Right atrium auricular region (tissue), 2 donors: Measurements from ENCODE around the gene LAMB4. TPM values are rescaled to one million over a fixed set of nuclear protein-coding genes. Genes with fewer than 3 reads are reported as not detected.

ENCODE experiments used
- DNase-seq: peaks from one replicate; pipeline ENCODE4 v3.0.0-alpha.2; 2019; ENCODE audit warnings: low spot score
- H3K27ac ChIP-seq, 2 donors: fragments of 200-600 bp; sonication (generic); 1 replicate in 1 of 2; 2 replicates in 1 of 2; pipeline ENCODE4 v1.5.1; 2016 to 2019
- H3K27me3 ChIP-seq, 2 donors: fragments of 200-600 bp; sonication (generic); one replicate each; pipeline versions ENCODE4 v1.5.1 to v1.6.0; 2017 to 2019
- H3K36me3 ChIP-seq: fragments of 200-600 bp; sonication (generic); one replicate; pipeline ENCODE4 v1.5.1; 2016
- H3K4me1 ChIP-seq, 2 donors: fragments of 200-600 bp; sonication (generic); one replicate each; pipeline versions ENCODE4 v1.5.1 to v1.6.0; 2017 to 2019
- H3K4me3 ChIP-seq, 2 donors: fragments of 200-600 bp; sonication (generic); 1 replicate in 1 of 2; 2 replicates in 1 of 2; pipeline ENCODE4 v1.5.1; 2017 to 2019; ENCODE audit warnings: mild to moderate bottlenecking in 1 of 2, moderate library complexity in 1 of 2
- H3K9me3 ChIP-seq, 2 donors: fragments of 200-600 bp; sonication (generic); one replicate each; pipeline ENCODE4 v1.5.1; 2019
- CTCF ChIP-seq, 2 donors: fragments of 200-600 bp; sonication (generic); IDR thresholded peaks; one replicate each; pipeline ENCODE4 v1.5.1; 2019; ENCODE audit warnings: antibody characterized with exemption in 2 of 2
- total RNA-seq, 2 donors: library from RNA; depleted of rRNA; stranded (reverse); fragments of >200 nt; gene quantifications; one replicate each; pipeline ENCODE4 v1.1.0, GENCODE V29; 2016

Gene LAMB4
- total RNA-seq, 2 donors from 2014 or later: not detected

DNA sequence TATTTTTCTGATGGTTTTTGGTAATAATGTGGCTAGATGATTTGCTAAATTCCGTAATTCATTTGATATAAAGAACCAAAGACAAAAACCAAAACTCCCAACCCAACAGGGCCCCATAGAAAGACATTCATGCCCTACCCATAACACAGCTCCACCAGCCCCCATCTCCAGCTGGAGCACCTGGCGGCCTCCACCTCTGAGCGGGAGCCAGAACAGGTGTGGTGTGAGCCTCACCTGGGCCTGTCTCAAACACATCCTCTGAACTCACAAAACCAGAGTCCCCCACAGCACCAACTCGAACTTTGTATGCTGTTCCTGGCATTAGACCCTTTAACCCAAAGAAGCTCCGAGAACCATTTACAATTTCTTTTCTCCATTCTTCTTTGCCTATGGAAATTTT lies 36.5 kb upstream of the LAMB4 start:
- Histone ChIP-seq H3K27ac (no peak overlapping the region), H3K9me3 (no peaks in the 10 kb centered on the region)
- TF ChIP-seq CTCF (IDR thresholded peaks at IDR 0.05): no peak

DNA sequence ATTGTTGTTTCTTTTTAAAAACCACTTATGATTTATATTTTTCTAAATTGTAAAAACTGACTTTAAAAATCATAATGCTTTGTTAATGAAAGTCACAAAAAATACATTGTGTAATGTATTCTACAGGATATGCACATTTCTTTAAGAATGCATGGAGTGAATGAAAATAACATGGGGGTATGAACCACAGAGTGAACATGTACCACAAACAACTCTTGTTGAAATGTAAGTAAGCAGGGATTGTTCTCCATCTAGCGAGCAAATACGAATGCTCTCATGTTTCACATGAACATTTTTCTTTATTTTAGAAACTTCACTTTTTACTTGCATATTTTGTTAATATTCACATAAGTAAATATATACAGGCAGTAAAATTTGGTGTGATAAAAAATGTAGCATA lies 35.6 kb upstream of the LAMB4 start:
- TF ChIP-seq CTCF (IDR thresholded peaks at IDR 0.05): no peak
- no peak overlapping the region for H3K27ac ChIP-seq
- no peak overlapping the region for H3K4me3 ChIP-seq
- no peaks in the 10 kb centered on the region for H3K27me3 ChIP-seq
- no peaks in the 10 kb centered on the region for H3K4me1 ChIP-seq
- no peaks in the 10 kb centered on the region for H3K9me3 ChIP-seq
- no peaks in the 10 kb centered on the region for H3K36me3 ChIP-seq
- no peak for DNase-seq

More for the DNA sequence above, 36.5 kb upstream of the LAMB4 start:
- DNase-seq: no peak
- H3K27me3 ChIP-seq: no peaks in the 10 kb centered on the region
- H3K4me3 ChIP-seq: no peak overlapping the region
- H3K4me1 ChIP-seq: no peaks in the 10 kb centered on the region
- no peaks in the 10 kb centered on the region for H3K36me3 ChIP-seq

DNA sequence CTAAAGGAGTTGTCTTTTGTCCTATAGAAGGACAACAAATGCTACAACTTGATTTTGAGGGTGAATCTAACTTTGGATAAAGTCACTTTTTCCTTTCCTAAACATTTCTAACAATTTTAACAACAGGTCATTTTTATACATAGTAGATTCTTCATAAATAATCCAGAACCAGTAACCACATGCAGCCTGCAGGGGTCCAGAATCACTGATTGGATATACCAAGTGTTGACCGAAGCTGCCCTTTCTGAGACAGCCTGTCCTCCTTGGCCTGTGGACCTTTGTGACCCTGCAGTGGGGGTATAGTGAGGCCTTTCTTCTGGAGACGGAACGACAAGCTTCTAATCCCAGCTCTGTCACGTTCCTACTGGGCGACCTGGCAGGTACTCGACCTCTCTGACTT lies 34.8 kb upstream of the LAMB4 start:
- TF ChIP-seq CTCF (IDR thresholded peaks at IDR 0.05): no peak

GRCh38 chr7:108164342-108164741 lies 34.2 kb upstream of the LAMB4 start:
- H3K27me3 ChIP-seq: no peaks in the 10 kb centered on the region
- no peak for DNase-seq
- H3K4me1 ChIP-seq: no peaks in the 10 kb centered on the region
- H3K4me3 ChIP-seq: no peak overlapping the region
- no peak overlapping the region for H3K27ac ChIP-seq
- no peaks in the 10 kb centered on the region for H3K9me3 ChIP-seq
- no peaks in the 10 kb centered on the region for H3K36me3 ChIP-seq
- no peak for TF ChIP-seq CTCF (IDR thresholded peaks at IDR 0.05)

More for the DNA sequence above, 34.8 kb upstream of the LAMB4 start:
- Histone ChIP-seq H3K36me3 (no peaks in the 10 kb centered on the region), H3K9me3 (no peaks in the 10 kb centered on the region), H3K27ac (no peak overlapping the region), H3K27me3 (no peaks in the 10 kb centered on the region), H3K4me3 (no peak overlapping the region), H3K4me1 (no peaks in the 10 kb centered on the region)
- DNase-seq: no peak

DNA sequence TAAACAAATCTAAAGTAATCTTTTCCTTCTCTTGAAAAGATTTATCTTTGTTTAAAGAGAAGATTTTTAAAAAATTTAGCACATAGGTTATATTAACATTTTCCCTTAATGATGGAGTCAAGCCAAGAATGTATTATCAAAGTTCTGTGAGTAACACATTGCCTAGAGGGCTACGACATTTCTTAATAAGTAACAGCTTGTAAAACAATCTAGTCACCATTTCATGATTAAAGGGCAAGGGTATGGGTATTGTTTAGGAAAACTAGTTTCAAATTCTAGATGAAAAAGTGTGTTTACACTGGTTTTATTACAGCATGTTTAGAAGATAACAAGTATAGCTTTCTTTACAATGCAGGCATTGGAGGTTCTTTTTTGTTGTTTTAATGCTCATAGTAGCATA lies 28.6 kb upstream of the LAMB4 start:
- Histone ChIP-seq H3K9me3 (no peaks in the 10 kb centered on the region), H3K4me1 (no peaks in the 10 kb centered on the region), H3K27ac (no peak overlapping the region), H3K36me3 (no peaks in the 10 kb centered on the region), H3K27me3 (no peaks in the 10 kb centered on the region), H3K4me3 (no peak overlapping the region)
- no peak for DNase-seq
- no peak for TF ChIP-seq CTCF (IDR thresholded peaks at IDR 0.05)

GRCh38 chr7:108157606-108158335 lies 27.6 kb upstream of the LAMB4 start:
- no peak for TF ChIP-seq CTCF (IDR thresholded peaks at IDR 0.05)
- no peaks in the 10 kb centered on the region for H3K36me3 ChIP-seq
- H3K4me1 ChIP-seq: no peaks in the 10 kb centered on the region
- H3K27me3 ChIP-seq: no peaks in the 10 kb centered on the region
- H3K4me3 ChIP-seq: no peak overlapping the region
- H3K9me3 ChIP-seq: no peaks in the 10 kb centered on the region
- H3K27ac ChIP-seq: no peak overlapping the region
- DNase-seq: no peak
